ENCODE results near the gene TSPAN31. TPM values are rescaled to one million over a fixed set of nuclear protein-coding genes. Genes with fewer than 3 reads are reported as not detected.

TSPAN31 gene
- total RNA-seq, 3 donors from 2014 or later, result 55.5 to 107 (median 73.1) TPM

- no peak overlapping the region for H3K27ac ChIP-seq
- intact Hi-C loops (cut with DNase I; ENCODE audit: low total_unique reads), result no loop called here
- TF ChIP-seq POLR2A (IDR thresholded peaks at IDR 0.05), result no peak
- no peak for TF ChIP-seq POLR2AphosphoS5 (IDR thresholded peaks at IDR 0.05)
- TF ChIP-seq CTCF (IDR thresholded peaks at IDR 0.05), result no peak
- no peaks in the 10 kb centered on the region for H3K27me3 ChIP-seq
- H3K9me3 ChIP-seq, result no peaks in the 10 kb centered on the region
- no peaks in the 10 kb centered on the region for H3K36me3 ChIP-seq
- DNase-seq (ENCODE audit: low spot score in 2 of 2), result no peak
- H3K4me3 ChIP-seq, result no peak overlapping the region
- peaks cover 0 to 4% of the 10 kb centered on the region in 2 donors for H3K4me1 ChIP-seq
Measured at GRCh38 chr12:57775044-57775443, 30.2 kb downstream of the TSPAN31 start.

GRCh38 chr12:57775563-57776246 lies 30.9 kb downstream of the TSPAN31 start:
- H3K27me3 ChIP-seq, result no peaks in the 10 kb centered on the region
- TF ChIP-seq CTCF (IDR thresholded peaks at IDR 0.05), result no peak
- TF ChIP-seq POLR2AphosphoS5 (IDR thresholded peaks at IDR 0.05), result no peak
- no peak for TF ChIP-seq POLR2A (IDR thresholded peaks at IDR 0.05)
- no peak overlapping the region for H3K4me3 ChIP-seq
- peaks cover 0 to 4% of the 10 kb centered on the region in 2 donors for H3K4me1 ChIP-seq
- intact Hi-C loops (cut with DNase I; ENCODE audit: low total_unique reads), result no loop called here
- DNase-seq (ENCODE audit: low spot score in 2 of 2), result no peak
- H3K27ac ChIP-seq, result no peak overlapping the region
- no peaks in the 10 kb centered on the region for H3K36me3 ChIP-seq
- no peaks in the 10 kb centered on the region for H3K9me3 ChIP-seq

- H3K9me3 ChIP-seq, result no peaks in the 10 kb centered on the region
- H3K36me3 ChIP-seq, result no peaks in the 10 kb centered on the region
- intact Hi-C loops (cut with DNase I; ENCODE audit: low total_unique reads), result no loop called here
- H3K4me1 ChIP-seq, result peaks cover 0 to 3% of the 10 kb centered on the region in 2 donors
- H3K27me3 ChIP-seq, result no peaks in the 10 kb centered on the region
- DNase-seq (ENCODE audit: low spot score in 2 of 2), result no peak
- H3K4me3 ChIP-seq, result no peak overlapping the region
- no peak for TF ChIP-seq CTCF (IDR thresholded peaks at IDR 0.05)
- no peak for TF ChIP-seq POLR2A (IDR thresholded peaks at IDR 0.05)
- no peak for TF ChIP-seq POLR2AphosphoS5 (IDR thresholded peaks at IDR 0.05)
- H3K27ac ChIP-seq, result no peak overlapping the region
Measured at GRCh38 chr12:57776247-57776587, 31.4 kb downstream of the TSPAN31 start.

GRCh38 chr12:57777367-57777766 lies 32.5 kb downstream of the TSPAN31 start:
- intact Hi-C loops (cut with DNase I; ENCODE audit: low total_unique reads), result no loop called here
- no peak overlapping the region for H3K27ac ChIP-seq
- H3K4me3 ChIP-seq, result no peak overlapping the region
- H3K4me1 ChIP-seq, result no peaks in the 10 kb centered on the region
- DNase-seq (ENCODE audit: low spot score in 2 of 2), result no peak
- TF ChIP-seq CTCF (IDR thresholded peaks at IDR 0.05) (no peak), POLR2AphosphoS5 (IDR thresholded peaks at IDR 0.05) (no peak), POLR2A (IDR thresholded peaks at IDR 0.05) (no peak)
- H3K36me3 ChIP-seq, result no peaks in the 10 kb centered on the region
- H3K27me3 ChIP-seq, result no peaks in the 10 kb centered on the region
- no peaks in the 10 kb centered on the region for H3K9me3 ChIP-seq

GRCh38 chr12:57777911-57778310 lies 33.1 kb downstream of the TSPAN31 start:
- no peaks in the 10 kb centered on the region for H3K27me3 ChIP-seq
- no peak overlapping the region for H3K4me3 ChIP-seq
- H3K36me3 ChIP-seq, result no peaks in the 10 kb centered on the region
- H3K4me1 ChIP-seq, result no peaks in the 10 kb centered on the region
- no peaks in the 10 kb centered on the region for H3K9me3 ChIP-seq
- DNase-seq (ENCODE audit: low spot score in 2 of 2), result no peak
- no peak overlapping the region for H3K27ac ChIP-seq
- intact Hi-C loops (cut with DNase I; ENCODE audit: low total_unique reads), result no loop called here
- no peak for TF ChIP-seq POLR2A (IDR thresholded peaks at IDR 0.05)
- no peak for TF ChIP-seq CTCF (IDR thresholded peaks at IDR 0.05)
- no peak for TF ChIP-seq POLR2AphosphoS5 (IDR thresholded peaks at IDR 0.05)
